GM12878 (cell line): ENCODE measurements around the gene PLXNA4.

ENCODE experiments used
- CHD4 ChIP-seq: fragments of 200-600 bp; sonication (generic); IDR thresholded peaks from 2 replicates; pipeline ENCODE4 v1.6.1; 2016; ENCODE audit warnings: mild to moderate bottlenecking
- EP300 ChIP-seq, 2 experiments: fragments of 150-350 bp in 1 of 2; IDR thresholded peaks; 2 replicates each; pipeline ENCODE4 v1.6.1; 2011 to 2012; ENCODE audit warnings: low read depth in 2 of 2, low read length in 2 of 2, borderline replicate concordance in 1 of 2, improper control_type of control experiment in 1 of 2, inconsistent platforms in 1 of 2; ENCODE audit not compliant: control insufficient read depth in 1 of 2
- NRF1 ChIP-seq: conservative IDR thresholded peaks from 2 replicates; pipeline ENCODE4 v1.6.1; 2011; ENCODE audit warnings: mild to moderate bottlenecking, low read depth, low read length, improper control_type of control experiment
- POLR2A ChIP-seq: IDR thresholded peaks from 2 replicates; pipeline ENCODE4 v1.6.1; 2011; ENCODE audit warnings: low read depth, mild to moderate bottlenecking, low read length
- TF ChIP-seq, protein P1 (sequence below), 3 experiments: IDR thresholded peaks in 2 of 3; conservative IDR thresholded peaks in 1 of 3; 2 replicates each; pipeline ENCODE4 v1.5.1; 2011; ENCODE audit warnings: low read depth in 3 of 3, low read length in 3 of 3, mild to moderate bottlenecking in 3 of 3, control low read depth in 2 of 3, moderate library complexity in 2 of 3, inconsistent platforms in 1 of 3, mixed read lengths in 1 of 3; ENCODE audit not compliant: control insufficient read depth in 2 of 3, insufficient read depth in 1 of 3; ENCODE audit errors: extremely low read depth in 1 of 3

GRCh38 chr7:132106491-132106890 lies 469.8 kb downstream of the PLXNA4 start:
- no peak for TF ChIP-seq EP300 (IDR thresholded peaks at IDR 0.05; ENCODE audit: borderline replicate concordance in 1 of 2, control insufficient read depth in 1 of 2, low read depth in 2 of 2, low read length in 2 of 2)
- TF ChIP-seq, protein P1, sequence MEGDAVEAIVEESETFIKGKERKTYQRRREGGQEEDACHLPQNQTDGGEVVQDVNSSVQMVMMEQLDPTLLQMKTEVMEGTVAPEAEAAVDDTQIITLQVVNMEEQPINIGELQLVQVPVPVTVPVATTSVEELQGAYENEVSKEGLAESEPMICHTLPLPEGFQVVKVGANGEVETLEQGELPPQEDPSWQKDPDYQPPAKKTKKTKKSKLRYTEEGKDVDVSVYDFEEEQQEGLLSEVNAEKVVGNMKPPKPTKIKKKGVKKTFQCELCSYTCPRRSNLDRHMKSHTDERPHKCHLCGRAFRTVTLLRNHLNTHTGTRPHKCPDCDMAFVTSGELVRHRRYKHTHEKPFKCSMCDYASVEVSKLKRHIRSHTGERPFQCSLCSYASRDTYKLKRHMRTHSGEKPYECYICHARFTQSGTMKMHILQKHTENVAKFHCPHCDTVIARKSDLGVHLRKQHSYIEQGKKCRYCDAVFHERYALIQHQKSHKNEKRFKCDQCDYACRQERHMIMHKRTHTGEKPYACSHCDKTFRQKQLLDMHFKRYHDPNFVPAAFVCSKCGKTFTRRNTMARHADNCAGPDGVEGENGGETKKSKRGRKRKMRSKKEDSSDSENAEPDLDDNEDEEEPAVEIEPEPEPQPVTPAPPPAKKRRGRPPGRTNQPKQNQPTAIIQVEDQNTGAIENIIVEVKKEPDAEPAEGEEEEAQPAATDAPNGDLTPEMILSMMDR (IDR thresholded peaks at IDR 0.05 in 2 of 3, conservative IDR thresholded peaks at IDR 0.05 in 1 of 3; ENCODE audit: control insufficient read depth in 2 of 3, extremely low read depth in 1 of 3, insufficient read depth in 1 of 3, low read depth in 3 of 3, low read length in 3 of 3), result no peak
- TF ChIP-seq NRF1, result no peak
- TF ChIP-seq POLR2A, result no peak
- no peak for TF ChIP-seq CHD4
